Measurements from ENCODE around the gene TIMM22.

The TIMM22 gene

GRCh38 chr17:1039511-1040215 is 42.7 kb downstream of the TIMM22 start:
- ATAC-seq = no peak; the same call in 2 of the 3 replicates
- TF ChIP-seq SNAI2 (CRISPR knock-in tag; IDR thresholded peaks at IDR 0.05) (no peak), CSDC2 (CRISPR knock-in tag; IDR thresholded peaks at IDR 0.05) (no peak), RARB (CRISPR knock-in tag; IDR thresholded peaks at IDR 0.05) (no peak), ZC3H10 (CRISPR knock-in tag; IDR thresholded peaks at IDR 0.05) (no peak), ESRRG (CRISPR knock-in tag; IDR thresholded peaks at IDR 0.05) (no peak), OSR1 (CRISPR knock-in tag; IDR thresholded peaks at IDR 0.05) (no peak)

GRCh38 chr17:1040216-1040600 is 43.3 kb downstream of the TIMM22 start:
- ATAC-seq = no peak
- TF ChIP-seq PATZ1 (CRISPR knock-in tag; IDR thresholded peaks at IDR 0.05; ENCODE audit: borderline replicate concordance) (no peak), ZFP3 (CRISPR knock-in tag; IDR thresholded peaks at IDR 0.05) (no peak), CREB5 (CRISPR knock-in tag; IDR thresholded peaks at IDR 0.05; ENCODE audit: low read depth) (no peak), CSDC2 (CRISPR knock-in tag; IDR thresholded peaks at IDR 0.05) (no peak), SNAI2 (CRISPR knock-in tag; IDR thresholded peaks at IDR 0.05) (no peak), TOX (CRISPR knock-in tag; IDR thresholded peaks at IDR 0.05; ENCODE audit: borderline replicate concordance) (no peak), ZNF8 (CRISPR knock-in tag; IDR thresholded peaks at IDR 0.05) (no peak), ISL1 (CRISPR knock-in tag; IDR thresholded peaks at IDR 0.05) (no peak), POU6F1 (CRISPR knock-in tag; IDR thresholded peaks at IDR 0.05; ENCODE audit: borderline replicate concordance, low read depth) (no peak), BACH2 (CRISPR knock-in tag; IDR thresholded peaks at IDR 0.05; ENCODE audit: borderline replicate concordance) (no peak), RARB (CRISPR knock-in tag; IDR thresholded peaks at IDR 0.05) (no peak), CSRNP3 (CRISPR knock-in tag; IDR thresholded peaks at IDR 0.05) (no peak), TSHZ2 (CRISPR knock-in tag; IDR thresholded peaks at IDR 0.05) (no peak), ARNTL (CRISPR knock-in tag; IDR thresholded peaks at IDR 0.05; ENCODE audit: borderline replicate concordance, low read depth) (no peak)

- no peak for TF ChIP-seq ARNTL (CRISPR knock-in tag; IDR thresholded peaks at IDR 0.05; ENCODE audit: borderline replicate concordance, low read depth)
Measured at GRCh38 chr17:1041746-1042145, 44.8 kb downstream of the TIMM22 start.

GRCh38 chr17:1042486-1042885 is 45.6 kb downstream of the TIMM22 start:
- no peak for ATAC-seq
- no peak for TF ChIP-seq SNAI2 (CRISPR knock-in tag; IDR thresholded peaks at IDR 0.05)
- TF ChIP-seq ZC3H10 (CRISPR knock-in tag; IDR thresholded peaks at IDR 0.05) = no peak
- no peak for TF ChIP-seq CREB5 (CRISPR knock-in tag; IDR thresholded peaks at IDR 0.05; ENCODE audit: low read depth)
- no peak for TF ChIP-seq CSRNP3 (CRISPR knock-in tag; IDR thresholded peaks at IDR 0.05)
- no peak for TF ChIP-seq ZNF8 (CRISPR knock-in tag; IDR thresholded peaks at IDR 0.05)
- no peak for TF ChIP-seq PPARA (CRISPR knock-in tag; IDR thresholded peaks at IDR 0.05; ENCODE audit: borderline replicate concordance)
- TF ChIP-seq ZNF565 (CRISPR knock-in tag; conservative IDR thresholded peaks at IDR 0.05; ENCODE audit: low read depth) = no peak
- TF ChIP-seq ZNF70 (CRISPR knock-in tag; IDR thresholded peaks at IDR 0.05) = no peak
- TF ChIP-seq ARNTL (CRISPR knock-in tag; IDR thresholded peaks at IDR 0.05; ENCODE audit: borderline replicate concordance, low read depth) = no peak

More at GRCh38 chr17:1041746-1042145, 44.8 kb downstream of the TIMM22 start:
- no peak for ATAC-seq
